Measurements from ENCODE around the gene CA11.

DNA sequence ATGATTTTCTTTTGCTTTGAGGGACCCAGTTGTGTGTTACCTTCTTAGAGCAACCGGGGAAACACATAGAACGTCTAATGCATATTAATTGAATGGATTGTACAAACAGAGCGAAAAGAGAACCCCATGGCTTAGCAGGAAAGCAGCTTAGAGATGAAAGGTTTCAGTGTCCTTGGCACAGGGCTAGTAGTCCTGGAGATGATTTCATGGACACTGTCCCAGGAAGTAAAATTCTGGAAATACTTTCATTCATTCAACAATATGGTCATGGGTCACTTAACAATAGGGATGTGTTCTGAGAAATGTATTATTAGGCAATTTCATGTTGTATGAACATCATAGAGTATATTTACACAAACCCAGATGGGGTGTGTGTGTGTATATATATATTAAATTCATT is 40.1 kb upstream of the CA11 start:
- TF ChIP-seq POLR2A (IDR thresholded peaks at IDR 0.05; ENCODE audit: low read depth, low read length) = no peak
- TF ChIP-seq TAF1 (IDR thresholded peaks at IDR 0.05; ENCODE audit: low read depth, low read length) = no peak
- TF ChIP-seq POLR2AphosphoS5 (IDR thresholded peaks at IDR 0.05; ENCODE audit: low read depth, low read length) = no peak
- TF ChIP-seq POU2F2 (IDR thresholded peaks at IDR 0.05; ENCODE audit: low read depth, low read length) = no peak

Data from GM12891 (cell line).